CD4-positive, alpha-beta T cell treated with Interleukin-6 for 4 hours (primary cell): ENCODE data around the gene ST8SIA6.
A peak's percentile ranks its signal among the peaks of the same experiment; 100 is the strongest.

ENCODE experiments used
- DNase-seq: peaks from one replicate; pipeline ENCODE4 v3.0.0-alpha.2; 2020; ENCODE audit warnings: mixed read lengths

The ST8SIA6 gene

GRCh38 chr10:17383801-17384555, 70.4 kb downstream of the ST8SIA6 start:
- no peak for DNase-seq

GRCh38 chr10:17381502-17382142, 72.8 kb downstream of the ST8SIA6 start:
- DNase-seq, result no peak

GRCh38 chr10:17380888-17381287, 73.5 kb downstream of the ST8SIA6 start:
- no peak for DNase-seq

- no peak for DNase-seq
Measured at GRCh38 chr10:17380016-17380415, 74.4 kb downstream of the ST8SIA6 start.

- no peak for DNase-seq
Measured at GRCh38 chr10:17379151-17379690, 75.2 kb downstream of the ST8SIA6 start.

GRCh38 chr10:17375936-17376584, 78.3 kb downstream of the ST8SIA6 start:
- DNase-seq, result peak; percentile 19

- DNase-seq, result no peak
Measured at GRCh38 chr10:17368708-17369272, 85.6 kb downstream of the ST8SIA6 start.

GRCh38 chr10:17366705-17367104, 87.7 kb downstream of the ST8SIA6 start:
- DNase-seq, result no peak

- no peak for DNase-seq
Measured at GRCh38 chr10:17365402-17365801, 89.0 kb downstream of the ST8SIA6 start.

- no peak for DNase-seq
Measured at GRCh38 chr10:17358461-17358860, 95.9 kb downstream of the ST8SIA6 start.

GRCh38 chr10:17357781-17358180, 96.6 kb downstream of the ST8SIA6 start:
- no peak for DNase-seq

GRCh38 chr10:17356820-17357219, 97.6 kb downstream of the ST8SIA6 start:
- DNase-seq, result no peak

GRCh38 chr10:17354781-17355180, 99.6 kb downstream of the ST8SIA6 start:
- DNase-seq, result no peak

GRCh38 chr10:17353568-17354300, 100.7 kb downstream of the ST8SIA6 start:
- no peak for DNase-seq

GRCh38 chr10:17352583-17352982, 101.8 kb downstream of the ST8SIA6 start:
- no peak for DNase-seq

GRCh38 chr10:17351506-17351905, 102.9 kb downstream of the ST8SIA6 start:
- no peak for DNase-seq

GRCh38 chr10:17349717-17350116, 104.7 kb downstream of the ST8SIA6 start:
- DNase-seq, result no peak

- DNase-seq, result no peak
Measured at GRCh38 chr10:17348501-17349349, 105.7 kb downstream of the ST8SIA6 start.

GRCh38 chr10:17348011-17348500, 106.3 kb downstream of the ST8SIA6 start:
- DNase-seq, result no peak

- DNase-seq, result no peak
Measured at GRCh38 chr10:17344206-17344605, 110.2 kb downstream of the ST8SIA6 start.

GRCh38 chr10:17343118-17343517, 111.3 kb downstream of the ST8SIA6 start:
- DNase-seq, result no peak
